Gastrocnemius medialis (tissue), 4 donors: ENCODE data around the gene LYL1. TPM values are rescaled to one million over a fixed set of nuclear protein-coding genes. Genes with fewer than 3 reads are reported as not detected.
A peak's percentile ranks its signal among the peaks of the same experiment; 100 is the strongest.

Experiments used
- ATAC-seq, 2 donors: fragments of 150-250 bp; one replicate each; pipeline ENCODE4 v1.9.1; 2016
- DNase-seq, 2 donors: peaks; one replicate each; pipeline ENCODE4 v3.0.0-alpha.2; 2019
- H3K27ac ChIP-seq, 4 donors: fragments of 200-600 bp; sonication (generic); 1 replicate in 1 of 4; 2 replicates in 3 of 4; pipeline ENCODE4 v1.5.1; 2016 to 2018; ENCODE audit warnings: mild to moderate bottlenecking in 2 of 4, moderate library complexity in 1 of 4
- H3K27me3 ChIP-seq, 3 donors: fragments of 200-600 bp; sonication (generic) in 2 of 3; 1 replicate in 1 of 3; 2 replicates in 2 of 3; pipeline versions ENCODE4 v1.5.1 to v1.6.0; 2016 to 2019; ENCODE audit warnings: mild to moderate bottlenecking in 1 of 3, moderate library complexity in 1 of 3
- H3K36me3 ChIP-seq, 2 donors: fragments of 200-600 bp; sonication (generic) in 1 of 2; one replicate each; pipeline ENCODE4 v1.5.1; 2017 to 2018
- H3K4me1 ChIP-seq, 2 donors: fragments of 200-600 bp; sonication (generic) in 1 of 2; one replicate each; pipeline ENCODE4 v1.5.1; 2016 to 2017; ENCODE audit warnings: mild to moderate bottlenecking in 2 of 2
- H3K4me3 ChIP-seq, 4 donors: fragments of 200-600 bp; sonication (generic) in 3 of 4; 1 replicate in 1 of 4; 2 replicates in 3 of 4; pipeline ENCODE4 v1.5.1; 2016 to 2019; ENCODE audit warnings: mild to moderate bottlenecking in 2 of 4
- H3K9me3 ChIP-seq, 3 donors: fragments of 200-600 bp; sonication (generic) in 2 of 3; 1 replicate in 1 of 3; 2 replicates in 2 of 3; pipeline ENCODE4 v1.5.1; 2016 to 2019
- POLR2A ChIP-seq, 2 donors: fragments of 450-650 bp; IDR thresholded peaks; one replicate each; pipeline ENCODE4 v1.6.1; 2017; ENCODE audit warnings: antibody characterized with exemption in 2 of 2, mild to moderate bottlenecking in 2 of 2, moderate library complexity in 2 of 2
- in situ Hi-C, 4 donors: fragments of 200-750 bp; cut with MboI; loops; one replicate each; pipeline versions ENCODE4 v1.15.0 to v1.8.0; 2017; ENCODE audit warnings: low sequenced_read_pairs in 4 of 4
- intact Hi-C: fragments of 100-400 bp; cut with DNase I; formaldehyde crosslinking; loops from one replicate; pipeline ENCODE4 v1.15.1; 2023; ENCODE audit warnings: low total_unique reads
- total RNA-seq, 4 donors: library from RNA; depleted of rRNA; stranded (reverse); fragments of >200 nt; gene quantifications; one replicate each; pipeline versions ENCODE4 v1.1.0 to v1.2.3, GENCODE V29; 2016
- TF ChIP-seq, protein P1 (sequence below), 5 experiments: fragments of 450-650 bp in 3 of 5; fragments of 200-600 bp in 2 of 5; sonication (generic) in 2 of 5; IDR thresholded peaks in 4 of 5; conservative IDR thresholded peaks in 1 of 5; 1 replicate in 4 of 5; 2 replicates in 1 of 5; pipeline ENCODE4 v1.5.1; 2016 to 2019; ENCODE audit warnings: antibody characterized with exemption in 5 of 5, mild to moderate bottlenecking in 3 of 5, moderate library complexity in 3 of 5

LYL1 gene
- total RNA-seq, 4 donors from 2014 or later: 2.6 to 5.0 (median 3.1) TPM

DNA sequence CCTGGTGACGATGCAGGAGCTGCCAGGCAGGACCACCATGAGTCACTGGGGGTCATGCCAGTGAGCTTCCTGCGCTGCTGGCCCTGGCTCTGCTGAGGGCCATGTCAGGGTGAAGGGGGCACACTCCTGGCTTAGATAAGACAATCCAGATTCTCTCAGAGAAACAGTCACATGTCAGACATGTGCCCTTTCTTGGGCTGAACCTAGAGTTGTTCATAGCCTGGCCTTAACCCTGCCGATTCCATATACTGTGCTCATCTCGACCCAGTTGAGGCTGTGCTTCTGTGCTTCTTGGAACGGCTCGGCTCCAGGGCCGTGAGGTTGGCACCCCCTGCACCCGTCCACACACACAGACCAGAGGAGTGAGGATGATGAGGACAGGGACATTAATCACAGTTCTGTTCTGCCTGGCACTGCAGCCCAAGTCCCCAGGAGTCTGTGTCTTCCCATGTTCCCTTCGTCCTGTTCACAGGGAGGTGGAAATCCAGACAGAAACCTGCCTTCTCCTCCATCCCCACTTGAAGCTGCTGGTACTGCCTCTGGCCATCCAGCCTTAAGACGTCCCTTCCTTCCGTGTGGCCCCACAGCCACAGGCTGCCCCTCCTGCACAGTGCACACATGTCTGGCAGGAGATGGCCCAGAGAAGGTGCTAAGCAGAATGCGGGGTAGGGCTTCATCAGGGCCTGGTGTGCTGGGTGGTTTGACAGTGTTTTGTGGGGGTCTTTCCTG is 50.0 kb downstream of the LYL1 start:
- Histone ChIP-seq H3K36me3 (no peaks in the 10 kb centered on the region), H3K27ac (peak overlapping the region; percentile 92 to 100 (median 96)), H3K4me1 (peaks cover 89 to 100% of the 10 kb centered on the region in 2 donors), H3K27me3 (no peaks in the 10 kb centered on the region), H3K9me3 (no peaks in the 10 kb centered on the region), H3K4me3 (peak overlapping the region in 3 of 4 donors; percentile 6 to 60 (median 31))
- ATAC-seq (no peak), DNase-seq (no peak)
- TF ChIP-seq POLR2A (IDR thresholded peaks at IDR 0.05): no peak
- TF ChIP-seq, protein P1, sequence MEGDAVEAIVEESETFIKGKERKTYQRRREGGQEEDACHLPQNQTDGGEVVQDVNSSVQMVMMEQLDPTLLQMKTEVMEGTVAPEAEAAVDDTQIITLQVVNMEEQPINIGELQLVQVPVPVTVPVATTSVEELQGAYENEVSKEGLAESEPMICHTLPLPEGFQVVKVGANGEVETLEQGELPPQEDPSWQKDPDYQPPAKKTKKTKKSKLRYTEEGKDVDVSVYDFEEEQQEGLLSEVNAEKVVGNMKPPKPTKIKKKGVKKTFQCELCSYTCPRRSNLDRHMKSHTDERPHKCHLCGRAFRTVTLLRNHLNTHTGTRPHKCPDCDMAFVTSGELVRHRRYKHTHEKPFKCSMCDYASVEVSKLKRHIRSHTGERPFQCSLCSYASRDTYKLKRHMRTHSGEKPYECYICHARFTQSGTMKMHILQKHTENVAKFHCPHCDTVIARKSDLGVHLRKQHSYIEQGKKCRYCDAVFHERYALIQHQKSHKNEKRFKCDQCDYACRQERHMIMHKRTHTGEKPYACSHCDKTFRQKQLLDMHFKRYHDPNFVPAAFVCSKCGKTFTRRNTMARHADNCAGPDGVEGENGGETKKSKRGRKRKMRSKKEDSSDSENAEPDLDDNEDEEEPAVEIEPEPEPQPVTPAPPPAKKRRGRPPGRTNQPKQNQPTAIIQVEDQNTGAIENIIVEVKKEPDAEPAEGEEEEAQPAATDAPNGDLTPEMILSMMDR (IDR thresholded peaks at IDR 0.05 in 4 of 5, conservative IDR thresholded peaks at IDR 0.05 in 1 of 5): no peak
- intact Hi-C loops (no loop called here), in situ Hi-C loops (no loop called here)

DNA sequence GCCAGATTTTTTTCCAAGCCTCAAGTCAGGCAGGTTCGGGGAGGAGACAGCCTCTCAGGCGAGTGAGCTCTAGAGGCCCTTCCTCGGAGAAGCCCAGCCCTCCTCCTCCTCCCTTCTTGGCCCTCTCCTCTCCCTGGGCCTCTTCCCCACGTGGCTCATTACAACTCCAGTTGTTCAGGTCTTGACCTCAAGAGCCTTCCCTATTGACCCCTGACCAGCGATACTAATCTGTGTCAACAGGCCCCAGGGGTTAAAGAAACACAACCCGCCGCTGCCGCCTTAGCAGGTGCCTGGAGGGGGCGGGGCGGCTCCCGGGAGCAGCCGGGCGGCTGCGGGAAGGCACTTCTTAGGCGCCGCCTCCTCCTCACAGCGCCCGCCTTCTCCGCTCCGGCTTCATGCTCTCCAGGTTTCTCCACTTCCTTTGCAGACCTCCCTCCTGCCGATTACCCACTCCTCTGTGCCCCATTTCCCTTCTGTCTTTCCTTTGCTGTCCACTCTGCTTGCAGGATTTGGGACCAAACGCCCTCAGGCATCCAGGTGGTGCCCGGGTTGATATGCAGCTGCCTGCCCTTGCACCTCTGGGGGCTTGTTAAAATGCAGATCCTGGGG is 51.0 kb downstream of the LYL1 start:
- Histone ChIP-seq H3K4me1 (peaks cover 89 to 100% of the 10 kb centered on the region in 2 donors), H3K27me3 (no peaks in the 10 kb centered on the region), H3K4me3 (peak overlapping the region; percentile 6 to 60 (median 32)), H3K36me3 (no peaks in the 10 kb centered on the region), H3K27ac (peak overlapping the region; percentile 92 to 100 (median 96)), H3K9me3 (no peaks in the 10 kb centered on the region)
- ATAC-seq: peak; percentile 51 to 70
- TF ChIP-seq POLR2A (IDR thresholded peaks at IDR 0.05): no peak
- TF ChIP-seq, protein P1 (IDR thresholded peaks at IDR 0.05 in 4 of 5, conservative IDR thresholded peaks at IDR 0.05 in 1 of 5): no peak
- DNase-seq: peak; percentile 63 to 89
- in situ Hi-C loops (no loop called here), intact Hi-C loops (no loop called here)

DNA sequence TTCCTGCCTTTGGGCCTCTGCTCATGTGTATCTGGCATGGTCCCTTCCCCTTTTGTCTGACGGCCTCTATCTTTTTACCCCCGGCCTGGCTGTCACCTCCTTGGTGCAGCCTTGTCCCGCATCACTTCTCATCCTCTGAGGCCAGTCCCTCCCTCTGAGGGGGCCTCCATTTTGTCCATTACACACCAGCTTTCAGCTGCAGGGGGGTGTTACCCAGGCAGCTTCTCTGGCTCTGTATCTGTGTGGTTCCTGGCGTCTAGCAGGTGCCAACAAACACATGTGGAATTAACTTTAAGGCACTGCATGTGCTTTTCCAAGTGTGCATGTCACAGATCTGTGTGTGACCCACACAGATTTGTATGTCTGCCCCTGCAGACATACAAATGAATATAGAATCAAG is 52.4 kb downstream of the LYL1 start:
- Histone ChIP-seq H3K27me3 (no peaks in the 10 kb centered on the region), H3K4me1 (peaks cover 89 to 100% of the 10 kb centered on the region in 2 donors), H3K4me3 (no peak overlapping the region), H3K9me3 (no peaks in the 10 kb centered on the region), H3K27ac (peak overlapping the region; percentile 92 to 100 (median 96)), H3K36me3 (no peaks in the 10 kb centered on the region)
- no peak for DNase-seq
- intact Hi-C loops (no loop called here), in situ Hi-C loops (no loop called here)
- no peak for ATAC-seq
- TF ChIP-seq, protein P1 (IDR thresholded peaks at IDR 0.05 in 4 of 5, conservative IDR thresholded peaks at IDR 0.05 in 1 of 5): no peak
- no peak for TF ChIP-seq POLR2A (IDR thresholded peaks at IDR 0.05)

Other genes starting within 250 kb of the LYL1 start
- 10 to 100 TPM; 11.9 to 44.3 (median 15.4) TPM for gene DNASE2, start 221.4 kb downstream of the LYL1 start, total RNA-seq
- not detected for gene KLF1, start 215.7 kb downstream of the LYL1 start, total RNA-seq
- 10 to 100 TPM; 35.6 to 83.8 (median 54.1) TPM for gene GCDH, start 211.7 kb downstream of the LYL1 start, total RNA-seq
- gene SYCE2, start 183.6 kb downstream of the LYL1 start, total RNA-seq: not detected
- 10 to 100 TPM; 40.7 to 68.8 (median 62.3) TPM for gene FARSA, start 169.1 kb downstream of the LYL1 start, total RNA-seq
- 100 to 1,000 TPM; 110 to 195 (median 135) TPM for gene CALR, start 164.2 kb downstream of the LYL1 start, total RNA-seq
- gene RAD23A, start 157.0 kb downstream of the LYL1 start, total RNA-seq: 100 to 1,000 TPM; 618 to 949 (median 780) TPM
- 10 to 100 TPM; 50.7 to 71.0 (median 61.4) TPM for gene GADD45GIP1, start 145.6 kb downstream of the LYL1 start, total RNA-seq
- not detected for gene DAND5, start 133.3 kb downstream of the LYL1 start, total RNA-seq
- 100 to 1,000 TPM in 2 of 4 donors, 10 to 100 TPM in 2; 31.9 to 128 (median 105) TPM for gene NFIX, start 107.4 kb downstream of the LYL1 start, total RNA-seq
- 10 to 100 TPM; 31.7 to 47.9 (median 45.0) TPM for gene TRMT1, start 13.9 kb upstream of the LYL1 start, total RNA-seq
- gene NACC1, start 15.4 kb upstream of the LYL1 start, total RNA-seq: 10 to 100 TPM; 36.3 to 81.3 (median 49.4) TPM
- gene STX10, start 47.5 kb upstream of the LYL1 start, total RNA-seq: 10 to 100 TPM; 16.5 to 40.7 (median 33.4) TPM
- 10 to 100 TPM; 15.4 to 19.1 (median 16.7) TPM for gene IER2, start 47.6 kb upstream of the LYL1 start, total RNA-seq